WTC11 (cell line): ENCODE measurements around the gene CAMK2A. TPM values are rescaled to one million over a fixed set of nuclear protein-coding genes. Genes with fewer than 3 reads are reported as not detected.

Source experiments
- ATAC-seq: fragments of 200-7000 bp; cut with Tn5 transposase; 2 replicates; pipeline ENCODE4 v1.10.0; 2021; ENCODE audit warnings: mild to moderate bottlenecking, moderate library complexity
- CTCF ChIA-PET: fragments of 300-600 bp; sonication (Branson Sonifier 250); formaldehyde crosslinking; loops from one replicate; lab custom pipeline; 2021; ENCODE audit warnings: antibody characterized with exemption; lab: Charles Lee
- POLR2A ChIA-PET: fragments of 350-600 bp; sonication (Branson Sonifier 250); formaldehyde crosslinking; loops from one replicate; lab custom pipeline; 2021; ENCODE audit warnings: antibody characterized with exemption; lab: Charles Lee
- DNase-seq: peaks from one replicate; pipeline ENCODE4 v3.0.0; 2021; ENCODE audit warnings: low spot score
- H3K27ac Mint-ChIP-seq: 2 replicates; pipeline ENCODE4 v1.8.0; 2021; ENCODE audit warnings: mixed read lengths
- H3K27me3 Mint-ChIP-seq: 2 replicates; pipeline ENCODE4 v1.8.0; 2021; ENCODE audit warnings: low read depth, mild to moderate bottlenecking, moderate library complexity, mixed read lengths
- H3K36me3 Mint-ChIP-seq: 2 replicates; pipeline ENCODE4 v1.8.0; 2021; ENCODE audit warnings: mixed read lengths
- H3K4me1 Mint-ChIP-seq: 2 replicates; pipeline ENCODE4 v1.8.0; 2022; ENCODE audit warnings: mixed read lengths
- H3K4me3 Mint-ChIP-seq: 2 replicates; pipeline ENCODE4 v1.8.0; 2021; ENCODE audit warnings: mild to moderate bottlenecking, moderate library complexity, mixed read lengths
- H3K9me3 Mint-ChIP-seq: 2 replicates; pipeline ENCODE4 v1.8.0; 2021; ENCODE audit warnings: mixed read lengths
- ATF1 ChIP-seq: sonication (generic); formaldehyde crosslinking; IDR thresholded peaks from 2 replicates; pipeline ENCODE4 v1.8.1; 2023; ENCODE audit warnings: mild to moderate bottlenecking, moderate library complexity, missing genetic modification reagents
- ATF3 ChIP-seq: sonication (generic); formaldehyde crosslinking; conservative IDR thresholded peaks from 2 replicates; pipeline ENCODE4 v1.8.1; 2022; ENCODE audit warnings: mild to moderate bottlenecking, missing genetic modification reagents
- ELF4 ChIP-seq: sonication (generic); formaldehyde crosslinking; IDR thresholded peaks from 2 replicates; pipeline ENCODE4 v1.8.1; 2022; ENCODE audit warnings: low read depth, mild to moderate bottlenecking, moderate library complexity, missing genetic modification reagents
- EMX1 ChIP-seq: fragments of 250-450 bp; sonication (Bioruptor Pico); IDR thresholded peaks from 2 replicates; pipeline ENCODE4 v1.8.0; 2021; ENCODE audit warnings: mild to moderate bottlenecking
- FOXP1 ChIP-seq: sonication (generic); formaldehyde crosslinking; IDR thresholded peaks from 2 replicates; pipeline ENCODE4 v1.8.0; 2022; ENCODE audit warnings: missing genetic modification reagents, mild to moderate bottlenecking, moderate library complexity, borderline replicate concordance
- GRHL2 ChIP-seq: fragments of 250-450 bp; sonication (Bioruptor Pico); IDR thresholded peaks from 2 replicates; pipeline ENCODE4 v1.8.0; 2022; ENCODE audit warnings: mild to moderate bottlenecking, moderate library complexity; ENCODE audit not compliant: insufficient replicate concordance, severe bottlenecking
- MXD4 ChIP-seq: fragments of 250-450 bp; sonication (Bioruptor Pico); IDR thresholded peaks from 2 replicates; pipeline ENCODE4 v1.8.0; 2021; ENCODE audit warnings: mild to moderate bottlenecking, moderate library complexity, borderline replicate concordance
- NFATC4 ChIP-seq: fragments of 250-450 bp; sonication (Bioruptor Pico); IDR thresholded peaks from 2 replicates; pipeline ENCODE4 v1.9.0; 2021; ENCODE audit warnings: mild to moderate bottlenecking
- NR2C2 ChIP-seq: sonication (generic); formaldehyde crosslinking; IDR thresholded peaks from 2 replicates; pipeline ENCODE4 v1.8.0; 2022; ENCODE audit warnings: mild to moderate bottlenecking, missing genetic modification reagents
- NR3C1 ChIP-seq: sonication (generic); formaldehyde crosslinking; conservative IDR thresholded peaks from 2 replicates; pipeline ENCODE4 v1.8.1; 2023; ENCODE audit warnings: low read depth, mild to moderate bottlenecking, missing genetic modification reagents
- SMAD3 ChIP-seq: sonication (generic); formaldehyde crosslinking; IDR thresholded peaks from 2 replicates; pipeline ENCODE4 v1.8.0; 2022; ENCODE audit warnings: missing genetic modification reagents, mild to moderate bottlenecking, borderline replicate concordance
- SP1 ChIP-seq: sonication (generic); formaldehyde crosslinking; conservative IDR thresholded peaks from 2 replicates; pipeline ENCODE4 v1.8.1; 2022; ENCODE audit warnings: missing genetic modification reagents
- TP53 ChIP-seq: sonication (generic); formaldehyde crosslinking; IDR thresholded peaks from 2 replicates; pipeline ENCODE4 v1.8.1; 2023; ENCODE audit warnings: mild to moderate bottlenecking, missing genetic modification reagents
- USF1 ChIP-seq: sonication (generic); formaldehyde crosslinking; IDR thresholded peaks from 2 replicates; pipeline ENCODE4 v1.8.0; 2022; ENCODE audit warnings: mild to moderate bottlenecking, missing genetic modification reagents
- USF2 ChIP-seq: sonication (generic); formaldehyde crosslinking; IDR thresholded peaks from 2 replicates; pipeline ENCODE4 v1.8.1; 2023; ENCODE audit warnings: mild to moderate bottlenecking, missing genetic modification reagents, moderate library complexity
- ZBTB43 ChIP-seq: sonication (generic); formaldehyde crosslinking; IDR thresholded peaks from 2 replicates; pipeline ENCODE4 v1.8.1; 2023; ENCODE audit warnings: mild to moderate bottlenecking, missing genetic modification reagents
- ZNF219 ChIP-seq: sonication (generic); formaldehyde crosslinking; IDR thresholded peaks from 2 replicates; pipeline ENCODE4 v1.8.0; 2023; ENCODE audit warnings: missing genetic modification reagents, mild to moderate bottlenecking, borderline replicate concordance
- ZNF263 ChIP-seq: sonication (generic); formaldehyde crosslinking; IDR thresholded peaks from 2 replicates; pipeline ENCODE4 v1.8.1; 2022; ENCODE audit warnings: low read depth, mild to moderate bottlenecking, moderate library complexity, missing genetic modification reagents
- ZNF416 ChIP-seq: fragments of 250-450 bp; sonication (Bioruptor Pico); IDR thresholded peaks from 2 replicates; pipeline ENCODE4 v1.9.0; 2021; ENCODE audit warnings: mild to moderate bottlenecking, inconsistent platforms
- ZNF671 ChIP-seq: fragments of 250-450 bp; sonication (Bioruptor Pico); IDR thresholded peaks from 2 replicates; pipeline ENCODE4 v1.8.0; 2021; ENCODE audit warnings: mild to moderate bottlenecking
- total RNA-seq: library from RNA; stranded (reverse); gene quantifications from 3 replicates; pipeline ENCODE4 v1.2.3, GENCODE V29; 2021
- TF ChIP-seq, protein P1 (sequence below): sonication (generic); formaldehyde crosslinking; IDR thresholded peaks from 2 replicates; pipeline ENCODE4 v1.8.1; 2023; ENCODE audit warnings: mild to moderate bottlenecking, missing genetic modification reagents, moderate library complexity
- TF ChIP-seq, protein P2 (sequence below): fragments of 250-450 bp; sonication (Bioruptor Pico); IDR thresholded peaks from 2 replicates; pipeline ENCODE4 v1.9.0; 2021; ENCODE audit warnings: mild to moderate bottlenecking
- TF ChIP-seq, protein P3 (sequence below): sonication (generic); formaldehyde crosslinking; IDR thresholded peaks from 2 replicates; pipeline ENCODE4 v1.8.1; 2022; ENCODE audit warnings: low read depth, mild to moderate bottlenecking, moderate library complexity, missing genetic modification reagents, borderline replicate concordance
- TF ChIP-seq, protein P4 (sequence below): fragments of 250-450 bp; sonication (Bioruptor Pico); IDR thresholded peaks from 2 replicates; pipeline ENCODE4 v1.8.0; 2021; ENCODE audit warnings: mild to moderate bottlenecking

CAMK2A gene
- total RNA-seq, 1 experiment from 2014 or later, result 0.13 TPM

DNA sequence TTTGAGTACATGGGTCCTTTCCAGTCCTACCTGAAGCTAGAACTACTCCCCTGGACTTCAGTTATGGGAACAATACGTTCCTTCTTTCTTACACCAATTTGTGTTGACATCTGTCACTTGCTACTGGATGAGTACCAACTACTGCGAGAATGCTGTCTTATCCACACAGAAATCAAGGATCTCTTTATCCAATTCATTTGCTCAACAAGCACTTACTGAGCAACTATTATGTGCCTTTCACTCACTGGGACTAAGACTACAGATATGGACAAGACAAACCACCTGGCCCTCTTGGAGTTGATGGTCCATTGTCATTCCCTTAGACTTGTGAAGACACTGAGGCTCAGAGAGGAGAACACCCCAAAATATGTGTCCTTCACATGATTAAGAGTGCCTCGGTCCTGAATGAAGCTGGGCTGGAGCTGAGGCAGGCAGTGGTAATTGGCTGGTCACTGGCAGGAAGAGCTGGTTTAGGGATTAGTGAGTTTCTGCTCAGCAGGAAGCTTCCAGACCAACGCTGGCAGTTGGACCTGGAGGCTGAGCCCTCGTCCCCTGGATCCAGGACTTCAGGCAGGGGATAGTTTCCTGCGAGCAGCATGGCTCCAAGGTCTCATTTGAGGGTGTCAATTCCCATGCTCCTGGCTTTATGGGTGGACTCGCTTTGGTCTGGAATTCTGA lies 21.6 kb upstream of the CAMK2A start:
- TF ChIP-seq USF2 (CRISPR knock-in tag) (no peak), NR2C2 (CRISPR knock-in tag) (no peak), GRHL2 (CRISPR knock-in tag) (no peak), MXD4 (no peak), ZNF219 (CRISPR knock-in tag) (no peak), USF1 (CRISPR knock-in tag) (no peak)
- TF ChIP-seq, protein P1, sequence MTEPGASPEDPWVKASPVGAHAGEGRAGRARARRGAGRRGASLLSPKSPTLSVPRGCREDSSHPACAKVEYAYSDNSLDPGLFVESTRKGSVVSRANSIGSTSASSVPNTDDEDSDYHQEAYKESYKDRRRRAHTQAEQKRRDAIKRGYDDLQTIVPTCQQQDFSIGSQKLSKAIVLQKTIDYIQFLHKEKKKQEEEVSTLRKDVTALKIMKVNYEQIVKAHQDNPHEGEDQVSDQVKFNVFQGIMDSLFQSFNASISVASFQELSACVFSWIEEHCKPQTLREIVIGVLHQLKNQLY (CRISPR knock-in tag), result no peak
- TF ChIP-seq, protein P2, sequence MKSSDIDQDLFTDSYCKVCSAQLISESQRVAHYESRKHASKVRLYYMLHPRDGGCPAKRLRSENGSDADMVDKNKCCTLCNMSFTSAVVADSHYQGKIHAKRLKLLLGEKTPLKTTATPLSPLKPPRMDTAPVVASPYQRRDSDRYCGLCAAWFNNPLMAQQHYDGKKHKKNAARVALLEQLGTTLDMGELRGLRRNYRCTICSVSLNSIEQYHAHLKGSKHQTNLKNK, result no peak
- TF ChIP-seq, protein P3, sequence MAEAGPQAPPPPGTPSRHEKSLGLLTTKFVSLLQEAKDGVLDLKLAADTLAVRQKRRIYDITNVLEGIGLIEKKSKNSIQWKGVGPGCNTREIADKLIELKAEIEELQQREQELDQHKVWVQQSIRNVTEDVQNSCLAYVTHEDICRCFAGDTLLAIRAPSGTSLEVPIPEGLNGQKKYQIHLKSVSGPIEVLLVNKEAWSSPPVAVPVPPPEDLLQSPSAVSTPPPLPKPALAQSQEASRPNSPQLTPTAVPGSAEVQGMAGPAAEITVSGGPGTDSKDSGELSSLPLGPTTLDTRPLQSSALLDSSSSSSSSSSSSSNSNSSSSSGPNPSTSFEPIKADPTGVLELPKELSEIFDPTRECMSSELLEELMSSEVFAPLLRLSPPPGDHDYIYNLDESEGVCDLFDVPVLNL, result no peak
- H3K9me3 Mint-ChIP-seq, result peaks cover 4% of the 10 kb centered on the region; the same call in 1 of the 2 replicates
- peaks cover 14% of the 10 kb centered on the region for H3K4me1 Mint-ChIP-seq
- peak; percentile 44; the same call in 1 of the 2 replicates for ATAC-seq
- ChIA-PET POLR2A (no interaction called here), CTCF (interaction anchor here (0.8 to 2.2 kb wide), 4 partner anchors 8 to 39 kb away, joined by 3 to 9 read pairs (median 6); partner anchors contain the start of gene ARSI)
- H3K4me3 Mint-ChIP-seq, result no peak overlapping the region
- no peaks in the 10 kb centered on the region for H3K27me3 Mint-ChIP-seq
- no peaks in the 10 kb centered on the region for H3K36me3 Mint-ChIP-seq
- no peak for DNase-seq
- H3K27ac Mint-ChIP-seq, result no peak overlapping the region

DNA sequence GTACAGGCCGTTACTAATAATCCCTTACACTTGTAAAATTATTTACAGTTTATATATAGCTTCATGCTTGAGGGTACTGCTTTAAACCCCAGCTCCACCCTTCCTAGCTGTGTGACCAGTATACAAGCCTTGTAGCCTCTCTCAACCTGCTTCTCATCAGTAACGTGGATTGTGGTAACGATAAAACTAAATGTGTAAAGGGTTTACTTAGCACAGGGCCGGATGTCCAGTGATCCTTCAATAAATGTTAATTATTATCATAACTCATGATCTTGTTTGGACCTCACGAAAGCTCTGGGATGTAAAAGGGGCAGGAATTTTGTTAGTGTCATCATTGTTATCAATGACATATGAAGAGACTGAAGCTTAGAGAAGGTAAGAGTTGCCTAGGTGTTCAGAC lies 20.7 kb upstream of the CAMK2A start:
- CTCF ChIA-PET, result interaction anchor here (0.6 to 2.2 kb wide), 3 partner anchors 8 to 494 kb away, joined by 3 to 9 read pairs (median 6); partner anchors contain the start of gene ARSI
- DNase-seq (no peak), ATAC-seq (no peak)
- peaks cover 2% of the 10 kb centered on the region; the same call in 1 of the 2 replicates for H3K9me3 Mint-ChIP-seq
- no peak overlapping the region for H3K4me3 Mint-ChIP-seq
- H3K27me3 Mint-ChIP-seq, result no peaks in the 10 kb centered on the region
- H3K27ac Mint-ChIP-seq, result no peak overlapping the region
- no peaks in the 10 kb centered on the region for H3K36me3 Mint-ChIP-seq
- POLR2A ChIA-PET, result no interaction called here
- peaks cover 23% of the 10 kb centered on the region for H3K4me1 Mint-ChIP-seq
- no peak for TF ChIP-seq ZNF416 (CRISPR knock-in tag)
- TF ChIP-seq NR3C1 (CRISPR knock-in tag), result no peak
- TF ChIP-seq, protein P4, sequence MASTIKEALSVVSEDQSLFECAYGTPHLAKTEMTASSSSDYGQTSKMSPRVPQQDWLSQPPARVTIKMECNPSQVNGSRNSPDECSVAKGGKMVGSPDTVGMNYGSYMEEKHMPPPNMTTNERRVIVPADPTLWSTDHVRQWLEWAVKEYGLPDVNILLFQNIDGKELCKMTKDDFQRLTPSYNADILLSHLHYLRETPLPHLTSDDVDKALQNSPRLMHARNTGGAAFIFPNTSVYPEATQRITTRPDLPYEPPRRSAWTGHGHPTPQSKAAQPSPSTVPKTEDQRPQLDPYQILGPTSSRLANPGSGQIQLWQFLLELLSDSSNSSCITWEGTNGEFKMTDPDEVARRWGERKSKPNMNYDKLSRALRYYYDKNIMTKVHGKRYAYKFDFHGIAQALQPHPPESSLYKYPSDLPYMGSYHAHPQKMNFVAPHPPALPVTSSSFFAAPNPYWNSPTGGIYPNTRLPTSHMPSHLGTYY (CRISPR knock-in tag), result no peak
- no peak for TF ChIP-seq ATF3 (CRISPR knock-in tag)
- TF ChIP-seq EMX1 (CRISPR knock-in tag), result no peak
- no peak for TF ChIP-seq SP1 (CRISPR knock-in tag)
- no peak for TF ChIP-seq NR2C2 (CRISPR knock-in tag)
- no peak for TF ChIP-seq NFATC4
- TF ChIP-seq FOXP1, result no peak
- no peak for TF ChIP-seq TP53
- no peak for TF ChIP-seq ZBTB43 (CRISPR knock-in tag)
- no peak for TF ChIP-seq SMAD3 (CRISPR knock-in tag)
- no peak for TF ChIP-seq ATF1 (CRISPR knock-in tag)
- TF ChIP-seq ZNF671 (CRISPR knock-in tag), result no peak
- no peak for TF ChIP-seq ZNF263 (CRISPR knock-in tag)
- TF ChIP-seq, protein P1 (CRISPR knock-in tag), result no peak
- TF ChIP-seq ELF4 (CRISPR knock-in tag), result no peak
- TF ChIP-seq, all 79 proteins: peak for 0
